H1 (cell line): ENCODE data around the gene NLN. TPM values are rescaled to one million over a fixed set of nuclear protein-coding genes. Genes with fewer than 3 reads are reported as not detected.

Source experiments
- CTCF ChIA-PET: fragments of 300-600 bp; sonication (Branson Sonifier 250); formaldehyde crosslinking; loops from one replicate; lab custom pipeline; 2021; ENCODE audit not compliant: partially characterized antibody; lab: Charles Lee
- POLR2A ChIA-PET: fragments of 300-600 bp; sonication (Branson Sonifier 250); formaldehyde crosslinking; loops from one replicate; lab custom pipeline; 2021; ENCODE audit warnings: inconsistent platforms; ENCODE audit not compliant: partially characterized antibody; lab: Charles Lee
- DNase-seq, 2 experiments: peaks; one replicate each; pipeline versions ENCODE4 v3.0.0 to v3.0.0-alpha.2; 2010 to 2022; ENCODE audit warnings: low spot score in 2 of 2, low read depth in 1 of 2, mixed read lengths in 1 of 2
- FAIRE-seq: peaks from 2 replicates; lab custom pipeline; 2011; peaks lifted over from hg19 to GRCh38; lab: Jason Lieb, UNC
- H2AFZ ChIP-seq: 2 replicates; pipeline ENCODE4 v1.8.1; 2012; ENCODE audit warnings: low read length, inconsistent platforms
- H2AK5ac ChIP-seq: 2 replicates; pipeline ENCODE4 v1.6.1; 2013; ENCODE audit warnings: low read depth, low read length
- H2BK120ac ChIP-seq: replicated peaks from 2 replicates; pipeline ENCODE3; 2013; ENCODE audit warnings: low read depth, low read length, inconsistent platforms
- H2BK12ac ChIP-seq: 2 replicates; pipeline ENCODE4 v1.6.1; 2013; ENCODE audit warnings: low read depth, low read length
- H2BK15ac ChIP-seq: 2 replicates; pipeline ENCODE4 v1.6.1; 2013; ENCODE audit warnings: low read length
- H2BK20ac ChIP-seq: 2 replicates; pipeline ENCODE4 v1.6.1; 2013; ENCODE audit warnings: low read length
- H2BK5ac ChIP-seq: 2 replicates; pipeline ENCODE4 v1.6.1; 2013; ENCODE audit warnings: low read depth, low read length
- H3K14ac ChIP-seq: 2 replicates; pipeline ENCODE4 v1.6.1; 2013; ENCODE audit warnings: inconsistent platforms; ENCODE audit not compliant: insufficient read length
- H3K18ac ChIP-seq: 2 replicates; pipeline ENCODE4 v1.6.1; 2013; ENCODE audit warnings: low read length; ENCODE audit errors: extremely low read depth
- H3K23ac ChIP-seq: 2 replicates; pipeline ENCODE4 v1.6.1; 2013; ENCODE audit warnings: inconsistent platforms; ENCODE audit not compliant: insufficient read length
- H3K23me2 ChIP-seq: 2 replicates; pipeline ENCODE4 v1.6.1; 2013; ENCODE audit warnings: low read depth, low read length
- H3K27ac ChIP-seq: 2 replicates; pipeline ENCODE4 v1.6.1; 2011; ENCODE audit warnings: low read depth, low read length, inconsistent platforms
- H3K27me3 ChIP-seq, 4 experiments: replicated peaks in 1 of 4; 1 replicate in 1 of 4; 2 replicates in 3 of 4; pipeline versions ENCODE4 v1.6.1 to v1.8.1; 2011 to 2013; ENCODE audit warnings: low read length in 3 of 4, mild to moderate bottlenecking in 3 of 4, inconsistent platforms in 2 of 4, mixed read lengths in 2 of 4, moderate library complexity in 1 of 4; ENCODE audit not compliant: control insufficient read depth in 3 of 4, insufficient read depth in 3 of 4; ENCODE audit errors: extremely low read depth in 1 of 4
- H3K36me3 ChIP-seq, 4 experiments: 2 replicates each; pipeline versions ENCODE4 v1.6.1 to v1.8.1; 2011 to 2013; ENCODE audit warnings: mild to moderate bottlenecking in 4 of 4, low read length in 3 of 4, moderate library complexity in 2 of 4, control low read depth in 1 of 4, inconsistent platforms in 1 of 4; ENCODE audit not compliant: insufficient read depth in 4 of 4, control insufficient read depth in 2 of 4
- H3K4ac ChIP-seq: replicated peaks from 2 replicates; pipeline ENCODE3; 2013; ENCODE audit warnings: low read length, low read depth, mixed read lengths, inconsistent platforms; ENCODE audit not compliant: insufficient read length
- H3K4me1 ChIP-seq, 4 experiments: replicated peaks in 1 of 4; 1 replicate in 1 of 4; 2 replicates in 3 of 4; pipeline versions ENCODE4 v1.6.1 to v1.8.1; 2011 to 2013; ENCODE audit warnings: low read length in 3 of 4, inconsistent platforms in 2 of 4, mixed read lengths in 1 of 4; ENCODE audit not compliant: insufficient read depth in 4 of 4, control insufficient read depth in 3 of 4
- H3K4me2 ChIP-seq, 2 experiments: 2 replicates each; pipeline versions ENCODE4 v1.6.1 to v1.8.1; 2011 to 2013; ENCODE audit warnings: low read depth in 2 of 2, low read length in 2 of 2, control low read depth in 1 of 2, inconsistent platforms in 1 of 2, mild to moderate bottlenecking in 1 of 2; ENCODE audit not compliant: insufficient read depth in 1 of 2
- H3K4me3 ChIP-seq, 4 experiments: fragments of 200-600, 300-600 bp in 1 of 4; sonication (generic), shearing (Covaris generic), sonication (Bioruptor Twin) in 1 of 4; 2 replicates each; pipeline versions ENCODE4 v1.5.1 to v1.8.1; 2011 to 2016; ENCODE audit warnings: low read length in 4 of 4, low read depth in 3 of 4, control low read depth in 2 of 4, inconsistent platforms in 2 of 4, mild to moderate bottlenecking in 2 of 4, mixed read lengths in 1 of 4, moderate library complexity in 1 of 4; ENCODE audit not compliant: insufficient read depth in 2 of 4; ENCODE audit errors: extremely low read depth in 1 of 4
- H3K56ac ChIP-seq: replicated peaks from 2 replicates; pipeline ENCODE3; 2013; ENCODE audit warnings: low read depth, mild to moderate bottlenecking, mixed read lengths, low read length, inconsistent platforms; ENCODE audit not compliant: insufficient read length
- H3K79me1 ChIP-seq: 2 replicates; pipeline ENCODE4 v1.6.1; 2013; ENCODE audit warnings: low read depth, low read length, control low read depth
- H3K79me2 ChIP-seq, 2 experiments: 2 replicates each; pipeline versions ENCODE4 v1.6.1 to v1.8.1; 2012 to 2013; ENCODE audit warnings: low read length in 2 of 2, mild to moderate bottlenecking in 2 of 2, inconsistent platforms in 1 of 2; ENCODE audit not compliant: insufficient read depth in 2 of 2, control insufficient read depth in 1 of 2
- H3K9ac ChIP-seq, 4 experiments: replicated peaks in 1 of 4; 1 replicate in 1 of 4; 2 replicates in 3 of 4; pipeline versions ENCODE4 v1.6.1 to v1.8.1; 2011 to 2013; ENCODE audit warnings: low read depth in 3 of 4, low read length in 3 of 4, control low read depth in 2 of 4, mild to moderate bottlenecking in 2 of 4, moderate library complexity in 2 of 4, inconsistent platforms in 1 of 4; ENCODE audit errors: extremely low read depth in 1 of 4
- H3K9me3 ChIP-seq, 2 experiments: 2 replicates each; pipeline versions ENCODE4 v1.6.1 to v1.8.1; 2012 to 2013; ENCODE audit warnings: mild to moderate bottlenecking in 2 of 2, moderate library complexity in 2 of 2, control low read depth in 1 of 2, inconsistent platforms in 1 of 2, low read depth in 1 of 2, low read length in 1 of 2, mixed read lengths in 1 of 2; ENCODE audit not compliant: insufficient read depth in 2 of 2
- H4K20me1 ChIP-seq, 2 experiments: replicated peaks in 1 of 2; 2 replicates each; pipeline versions ENCODE3 to v1.8.1; 2011 to 2013; ENCODE audit warnings: inconsistent platforms in 2 of 2, low read length in 2 of 2, mild to moderate bottlenecking in 1 of 2; ENCODE audit not compliant: insufficient read depth in 2 of 2, control insufficient read depth in 1 of 2
- H4K5ac ChIP-seq: 2 replicates; pipeline ENCODE4 v1.6.1; 2013; ENCODE audit warnings: low read length, low read depth, mixed read lengths, inconsistent platforms; ENCODE audit not compliant: insufficient read length
- H4K8ac ChIP-seq: 2 replicates; pipeline ENCODE4 v1.8.0; 2013; ENCODE audit warnings: mild to moderate bottlenecking, moderate library complexity, low read length, inconsistent platforms; ENCODE audit not compliant: insufficient read depth; ENCODE audit errors: extremely low read depth
- H4K91ac ChIP-seq: replicated peaks from 2 replicates; pipeline ENCODE3; 2013; ENCODE audit warnings: low read length, mixed read lengths, inconsistent platforms; ENCODE audit not compliant: insufficient read length
- ATF3 ChIP-seq: IDR thresholded peaks from 2 replicates; pipeline ENCODE4 v1.6.1; 2011; ENCODE audit warnings: low read depth, mild to moderate bottlenecking, low read length; ENCODE audit not compliant: insufficient read depth
- CTBP2 ChIP-seq: IDR thresholded peaks from 2 replicates; pipeline ENCODE4 v1.7.0; 2011; ENCODE audit warnings: borderline replicate concordance, mild to moderate bottlenecking, moderate library complexity, mixed read lengths, low read length; ENCODE audit not compliant: insufficient read depth, insufficient read length
- EGR1 ChIP-seq: IDR thresholded peaks from 2 replicates; pipeline ENCODE4 v1.6.1; 2011; ENCODE audit warnings: low read depth, low read length, borderline replicate concordance
- GABPA ChIP-seq: IDR thresholded peaks from 2 replicates; pipeline ENCODE4 v1.6.1; 2011; ENCODE audit warnings: mild to moderate bottlenecking, low read length, moderate library complexity, borderline replicate concordance; ENCODE audit not compliant: insufficient read depth
- KDM5A ChIP-seq: fragments of 200-600 bp; IDR thresholded peaks from 2 replicates; pipeline ENCODE4 v1.7.1; 2012; ENCODE audit warnings: mild to moderate bottlenecking, low read length, inconsistent platforms, mixed read lengths
- MAX ChIP-seq: IDR thresholded peaks from 2 replicates; pipeline ENCODE4 v1.6.1; 2012; ENCODE audit warnings: inconsistent platforms
- POU5F1 ChIP-seq: IDR thresholded peaks from 2 replicates; pipeline ENCODE4 v1.6.1; 2011; ENCODE audit warnings: low read depth, mild to moderate bottlenecking, low read length, moderate library complexity
- RAD21 ChIP-seq, 2 experiments: IDR thresholded peaks in 1 of 2; conservative IDR thresholded peaks in 1 of 2; 2 replicates each; pipeline ENCODE4 v1.6.1; 2011; ENCODE audit warnings: low read depth in 2 of 2, low read length in 2 of 2, improper control_type of control experiment in 1 of 2, inconsistent platforms in 1 of 2, mild to moderate bottlenecking in 1 of 2, moderate library complexity in 1 of 2
- SAP30 ChIP-seq: fragments of 300-600 bp; sonication (generic); IDR thresholded peaks from 2 replicates; pipeline ENCODE4 v1.7.1; 2012; ENCODE audit warnings: low read length, moderate library complexity, mild to moderate bottlenecking, inconsistent platforms; ENCODE audit not compliant: insufficient read depth, insufficient replicate concordance
- SIRT6 ChIP-seq: IDR thresholded peaks from one replicate; pipeline ENCODE4 v1.7.1; 2012; ENCODE audit warnings: low read length, inconsistent platforms
- TEAD4 ChIP-seq: IDR thresholded peaks from 2 replicates; pipeline ENCODE4 v1.6.1; 2012; ENCODE audit warnings: low read depth, low read length, inconsistent platforms, mixed read lengths
- YY1 ChIP-seq: IDR thresholded peaks from 2 replicates; pipeline ENCODE4 v1.6.1; 2011; ENCODE audit warnings: low read depth, mild to moderate bottlenecking, low read length
- WGBS, 2 experiments: shearing (Covaris generic) in 1 of 2; methylation state at CpG; one replicate each; pipeline versions ENCODE4 v1.1.6 to v1.1.7; 2013 to 2015; ENCODE audit warnings: low lambda C conversion rate in 2 of 2, mixed read lengths in 2 of 2, inconsistent platforms in 1 of 2, low coverage in 1 of 2, missing lambda C conversion rate in 1 of 2; ENCODE audit not compliant: insufficient replicate concordance in 2 of 2, insufficient coverage in 1 of 2, insufficient read length in 1 of 2; ENCODE audit errors: extremely low coverage in 1 of 2, missing lambda C conversion rate in 1 of 2; 5-methylcytosine and 5-hydroxymethylcytosine counted together
- polyA plus RNA-seq, 7 experiments: library from polyadenylated mRNA; depleted of rRNA in 3 of 7; stranded (reverse) in 5 of 7; unstranded in 2 of 7; fragments of >200 nt in 5 of 7; fragments of 200-250 nt in 2 of 7; gene quantifications; 1 replicate in 5 of 7; 2 replicates in 1 of 7; 4 replicates in 1 of 7; pipeline versions ENCODE4 v1.2.1 to v1.2.3, GENCODE V29; 2011 to 2013; ENCODE audit warnings: missing spikeins in 2 of 7, mixed read lengths in 2 of 7
- total RNA-seq: library from RNA; stranded (reverse); fragmentation: NEBNext Ultra II Directional; extraction: Animal tissue kit (Norgen Biotek cat#: 25700); gene quantifications from 2 replicates; pipeline ENCODE4 v1.2.1, GENCODE V29; 2021

NLN gene
- total and polyA plus RNA-seq, 2 of the 8 experiments (the other 6 are each of a cell fraction or from before 2014, with no cell fraction given) = 46.7 to 192 TPM

- Histone ChIP-seq H3K9me3 (no peaks in the 10 kb centered on the region), H3K14ac (no peak overlapping the region), H2AFZ (no peak overlapping the region), H2BK12ac (no peak overlapping the region), H4K20me1 (peaks cover 0 to 1% of the 10 kb centered on the region in 2 experiments), H3K4ac (no peak overlapping the region), H2BK5ac (no peak overlapping the region), H4K8ac (no peak overlapping the region), H3K9ac (no peak overlapping the region), H3K4me1 (no peaks in the 10 kb centered on the region), H3K23ac (no peak overlapping the region), H3K27me3 (no peaks in the 10 kb centered on the region), H3K4me3 (no peak overlapping the region), H2BK20ac (no peak overlapping the region), H3K18ac (no peak overlapping the region), H4K5ac (no peak overlapping the region), H3K79me1 (no peaks in the 10 kb centered on the region)
- no peak for FAIRE-seq
- POLR2A ChIA-PET = no interaction called here
- CTCF ChIA-PET = no interaction called here
- TF ChIP-seq ATF3 (no peak), YY1 (no peak), TEAD4 (no peak), GABPA (no peak), RAD21 (IDR thresholded peaks at IDR 0.05 in 1 of 2, conservative IDR thresholded peaks at IDR 0.05 in 1 of 2; ENCODE audit: low read depth in 2 of 2, low read length in 2 of 2) (no peak), POU5F1 (no peak), SIRT6 (no peak), CTBP2 (no peak), KDM5A (no peak), MAX (no peak), SAP30 (no peak), EGR1 (no peak)
- TF ChIP-seq, all 59 proteins: peak for 0
- Histone ChIP-seq H2BK15ac (no peak overlapping the region), H3K36me3 (peaks cover 14 to 58% (median 40%) of the 10 kb centered on the region in 4 experiments; a peak in 7 of 8 replicates), H3K4me2 (no peak overlapping the region), H3K56ac (no peak overlapping the region), H3K79me2 (no peaks in the 10 kb centered on the region), H3K23me2 (no peaks in the 10 kb centered on the region), H2BK120ac (no peak overlapping the region), H2AK5ac (no peak overlapping the region), H3K27ac (no peak overlapping the region), H4K91ac (no peak overlapping the region)
- DNase-seq = no peak
- 83% methylated on average over 6 of the region's 6 CpGs; no CpG with 5 or more reads in 1 of the 2 experiments for WGBS, 2 experiments
Measured at GRCh38 chr5:65790371-65791163, 68.6 kb downstream of the NLN start.
